SU-DHL-6 (cell line): Measurements from ENCODE around the gene FOXN3.

Experiments
- EZH2phosphoT487 ChIP-seq: fragments of 200-600 bp; sonication (generic), shearing (Covaris generic); conservative IDR thresholded peaks from 2 replicates; pipeline ENCODE4 v1.6.1; 2018; ENCODE audit warnings: mild to moderate bottlenecking, antibody characterized with exemption, low read length, moderate library complexity, mixed read lengths
- TF ChIP-seq, protein P1 (sequence below): fragments of 200-600 bp; sonication (generic); IDR thresholded peaks from one replicate; pipeline ENCODE4 v1.5.1; 2017; ENCODE audit warnings: antibody characterized with exemption, mild to moderate bottlenecking, low read length, moderate library complexity; ENCODE audit not compliant: insufficient read depth, poor library complexity, severe bottlenecking

DNA sequence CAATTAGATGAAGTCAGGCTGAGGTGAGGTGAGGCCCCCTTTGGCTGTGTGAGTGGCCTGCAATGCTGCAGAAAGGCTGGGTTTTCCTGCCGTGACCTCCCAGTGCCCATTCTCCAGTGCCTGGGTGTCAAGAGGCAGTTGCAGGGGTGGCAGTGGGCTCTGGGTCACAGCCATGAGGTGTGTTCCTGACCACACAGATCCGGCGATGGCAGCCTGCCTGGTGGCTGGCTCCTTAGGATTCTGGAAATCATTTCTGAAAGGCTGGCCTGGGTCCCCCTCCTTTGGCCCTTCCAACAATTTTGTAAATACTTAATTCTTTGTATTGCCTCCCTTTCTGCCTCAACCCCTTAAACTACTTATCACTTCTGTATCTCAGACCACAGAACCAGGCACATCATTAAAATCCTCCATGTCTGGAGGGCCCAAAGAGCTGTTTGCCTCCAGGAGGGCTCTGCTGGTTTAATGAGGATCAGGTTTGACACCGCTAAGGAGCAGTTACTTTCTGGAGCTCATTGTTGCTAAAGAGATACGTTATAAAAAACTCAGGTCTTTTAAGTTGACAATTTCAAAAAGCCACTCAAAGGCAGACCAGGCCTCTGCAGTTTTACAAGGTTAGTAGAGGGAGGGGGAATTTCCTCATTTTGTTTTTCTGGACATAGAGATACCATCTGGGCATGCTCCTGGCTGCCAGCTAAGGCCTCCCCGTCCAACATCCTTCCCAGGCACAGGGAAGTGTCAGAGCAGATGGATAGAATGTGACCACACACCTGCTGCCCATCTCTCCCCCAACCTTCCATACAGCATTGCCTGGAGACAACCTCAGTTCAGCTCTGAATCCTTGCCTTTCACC, 204.4 kb downstream of the FOXN3 start:
- TF ChIP-seq, protein P1, sequence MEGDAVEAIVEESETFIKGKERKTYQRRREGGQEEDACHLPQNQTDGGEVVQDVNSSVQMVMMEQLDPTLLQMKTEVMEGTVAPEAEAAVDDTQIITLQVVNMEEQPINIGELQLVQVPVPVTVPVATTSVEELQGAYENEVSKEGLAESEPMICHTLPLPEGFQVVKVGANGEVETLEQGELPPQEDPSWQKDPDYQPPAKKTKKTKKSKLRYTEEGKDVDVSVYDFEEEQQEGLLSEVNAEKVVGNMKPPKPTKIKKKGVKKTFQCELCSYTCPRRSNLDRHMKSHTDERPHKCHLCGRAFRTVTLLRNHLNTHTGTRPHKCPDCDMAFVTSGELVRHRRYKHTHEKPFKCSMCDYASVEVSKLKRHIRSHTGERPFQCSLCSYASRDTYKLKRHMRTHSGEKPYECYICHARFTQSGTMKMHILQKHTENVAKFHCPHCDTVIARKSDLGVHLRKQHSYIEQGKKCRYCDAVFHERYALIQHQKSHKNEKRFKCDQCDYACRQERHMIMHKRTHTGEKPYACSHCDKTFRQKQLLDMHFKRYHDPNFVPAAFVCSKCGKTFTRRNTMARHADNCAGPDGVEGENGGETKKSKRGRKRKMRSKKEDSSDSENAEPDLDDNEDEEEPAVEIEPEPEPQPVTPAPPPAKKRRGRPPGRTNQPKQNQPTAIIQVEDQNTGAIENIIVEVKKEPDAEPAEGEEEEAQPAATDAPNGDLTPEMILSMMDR = no peak
- no peak for TF ChIP-seq EZH2phosphoT487
